Measurements from ENCODE around the gene GHDC.

The GHDC gene

DNA sequence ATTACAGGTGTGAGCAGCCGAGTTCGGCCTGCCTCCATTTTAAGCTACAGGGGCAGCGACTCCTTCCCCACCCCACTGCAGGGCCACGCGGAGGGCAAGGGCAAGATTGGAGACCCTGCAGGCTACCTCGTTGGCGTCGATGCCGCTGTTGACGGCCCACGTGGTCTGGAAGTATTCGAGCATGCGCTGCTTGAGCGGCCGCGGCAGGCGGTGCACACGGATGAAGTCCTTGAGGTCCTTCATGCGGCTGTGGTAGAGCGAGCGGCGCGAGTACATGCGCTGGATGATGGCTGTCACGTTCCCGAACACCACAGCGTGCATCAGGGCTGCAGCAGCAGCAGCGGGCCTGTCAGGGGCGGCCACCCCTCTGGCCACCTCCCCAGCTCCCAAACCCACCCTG lies 24.9 kb downstream of the GHDC start:
- H3K4me3 ChIP-seq (ENCODE audit: low read length), result no peak overlapping the region
- DNase-seq (ENCODE audit: low read depth), result no peak
- TF ChIP-seq CTCF (conservative IDR thresholded peaks at IDR 0.05; ENCODE audit: low read depth, low read length), result no peak

GRCh38 chr17:42167807-42168206 lies 26.5 kb downstream of the GHDC start:
- no peak overlapping the region for H3K4me3 ChIP-seq (ENCODE audit: low read length)
- TF ChIP-seq CTCF (conservative IDR thresholded peaks at IDR 0.05; ENCODE audit: low read depth, low read length), result no peak
- DNase-seq (ENCODE audit: low read depth), result no peak

DNA sequence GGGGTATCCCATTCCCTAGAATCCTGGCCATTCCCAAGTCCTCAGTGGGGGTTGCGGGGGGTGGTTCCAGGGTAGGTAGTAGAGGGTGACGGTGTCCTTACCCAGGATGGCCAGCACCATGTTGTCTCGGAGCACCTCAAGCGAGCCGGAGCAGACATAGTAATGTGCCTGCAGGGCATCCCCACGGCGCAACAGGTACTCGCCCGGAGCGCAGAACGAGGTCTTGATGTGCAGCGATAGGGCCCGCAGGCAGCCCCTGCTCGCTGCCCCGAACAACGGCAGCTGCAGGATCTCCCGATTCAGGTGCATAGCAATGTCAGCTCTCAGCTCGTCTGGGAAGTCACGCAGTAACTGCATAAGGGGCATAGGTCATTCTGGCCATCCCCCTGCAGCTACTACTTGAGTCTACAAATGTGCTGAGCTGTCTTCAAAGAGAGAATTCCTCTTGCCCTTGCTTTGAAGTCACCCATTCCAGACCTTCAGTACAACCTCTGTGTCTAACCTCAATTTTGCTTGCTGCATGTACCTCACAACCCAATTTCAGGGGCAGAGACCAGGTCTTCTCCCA lies 28.0 kb downstream of the GHDC start:
- TF ChIP-seq CTCF (conservative IDR thresholded peaks at IDR 0.05; ENCODE audit: low read depth, low read length), result no peak
- no peak overlapping the region for H3K4me3 ChIP-seq (ENCODE audit: low read length)
- no peak for DNase-seq (ENCODE audit: low read depth)

GRCh38 chr17:42165751-42166150 lies 28.5 kb downstream of the GHDC start:
- H3K4me3 ChIP-seq (ENCODE audit: low read length), result no peak overlapping the region
- TF ChIP-seq CTCF (conservative IDR thresholded peaks at IDR 0.05; ENCODE audit: low read depth, low read length), result no peak
- DNase-seq (ENCODE audit: low read depth), result no peak

- no peak for TF ChIP-seq CTCF (conservative IDR thresholded peaks at IDR 0.05; ENCODE audit: low read depth, low read length)
- H3K4me3 ChIP-seq (ENCODE audit: low read length), result no peak overlapping the region
- no peak for DNase-seq (ENCODE audit: low read depth)
These were observed 30.4 kb downstream of the GHDC start for GRCh38 chr17:42163696-42164407.

- no peak overlapping the region for H3K4me3 ChIP-seq (ENCODE audit: low read length)
- peak; percentile 53 for TF ChIP-seq CTCF (conservative IDR thresholded peaks at IDR 0.05; ENCODE audit: low read depth, low read length)
- no peak for DNase-seq (ENCODE audit: low read depth)
These were observed 31.2 kb downstream of the GHDC start for GRCh38 chr17:42163113-42163512.

- TF ChIP-seq CTCF (conservative IDR thresholded peaks at IDR 0.05; ENCODE audit: low read depth, low read length), result no peak
- no peak overlapping the region for H3K4me3 ChIP-seq (ENCODE audit: low read length)
- no peak for DNase-seq (ENCODE audit: low read depth)
These were observed 33.8 kb downstream of the GHDC start for GRCh38 chr17:42160531-42160910.
